Muscle of back (tissue), 11 donors: ENCODE measurements around the gene ACTL8. TPM values are rescaled to one million over a fixed set of nuclear protein-coding genes. Genes with fewer than 3 reads are reported as not detected.

Experiments
- DNase-seq, 3 donors: peaks; one replicate each; pipeline versions ENCODE4 v3.0.0 to v3.0.0-alpha.2; 2013
- polyA plus RNA-seq, 10 donors: library from polyadenylated mRNA; unstranded; fragments of 120-200 nt; gene quantifications; one replicate each; pipeline ENCODE4 v1.2.1, GENCODE V29; 2013; ENCODE audit not compliant: insufficient read length in 10 of 10

Gene ACTL8
- polyA plus RNA-seq, 10 donors: 0.12 TPM; not detected in 9

GRCh38 chr1:17844185-17844826 is 89.2 kb downstream of the ACTL8 start:
- DNase-seq: no peak

DNA sequence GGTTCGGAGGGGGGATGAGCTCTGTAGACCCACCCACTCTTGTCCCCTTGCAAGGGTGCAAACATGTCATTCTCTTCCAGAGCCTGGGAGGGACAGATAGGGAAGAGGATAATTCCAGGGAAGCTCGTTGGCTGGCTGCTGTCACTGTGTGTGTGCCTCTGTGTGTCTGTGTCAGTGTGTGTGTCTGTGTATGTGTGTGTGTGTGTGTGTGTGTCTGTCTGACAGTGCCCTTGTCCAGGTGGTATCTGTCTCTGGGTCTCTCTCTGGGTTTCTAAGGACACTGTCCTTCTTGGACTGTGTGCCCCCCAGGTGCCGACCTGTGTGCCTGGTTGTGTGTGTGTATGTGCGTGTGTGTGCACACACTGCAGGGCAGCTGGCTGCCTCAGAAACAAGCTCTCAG is 90.5 kb downstream of the ACTL8 start:
- DNase-seq: no peak

- no peak for DNase-seq
Observed at GRCh38 chr1:17846341-17846740, 91.2 kb downstream of the ACTL8 start.

- DNase-seq: no peak
Observed at GRCh38 chr1:17847111-17847510, 92.0 kb downstream of the ACTL8 start.

DNA sequence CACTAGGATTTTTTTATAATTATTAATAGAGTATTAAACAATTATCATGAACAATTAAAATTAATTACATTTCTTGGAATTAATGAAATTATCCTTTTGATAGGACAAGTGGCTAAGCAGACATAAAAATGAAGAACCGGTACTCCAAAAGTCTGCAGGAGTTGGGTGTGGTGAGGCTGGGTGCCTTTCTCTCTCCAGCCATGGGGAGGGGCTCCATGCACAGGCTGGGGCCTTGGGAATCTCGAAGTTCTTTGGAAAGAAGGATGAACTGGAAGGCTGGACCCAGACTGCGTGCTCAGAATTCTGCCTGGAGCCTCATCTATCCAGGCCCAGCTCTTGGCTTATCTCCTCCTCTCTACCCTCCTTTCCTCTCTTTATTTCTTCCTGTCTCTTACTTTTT is 94.1 kb downstream of the ACTL8 start:
- no peak for DNase-seq

DNA sequence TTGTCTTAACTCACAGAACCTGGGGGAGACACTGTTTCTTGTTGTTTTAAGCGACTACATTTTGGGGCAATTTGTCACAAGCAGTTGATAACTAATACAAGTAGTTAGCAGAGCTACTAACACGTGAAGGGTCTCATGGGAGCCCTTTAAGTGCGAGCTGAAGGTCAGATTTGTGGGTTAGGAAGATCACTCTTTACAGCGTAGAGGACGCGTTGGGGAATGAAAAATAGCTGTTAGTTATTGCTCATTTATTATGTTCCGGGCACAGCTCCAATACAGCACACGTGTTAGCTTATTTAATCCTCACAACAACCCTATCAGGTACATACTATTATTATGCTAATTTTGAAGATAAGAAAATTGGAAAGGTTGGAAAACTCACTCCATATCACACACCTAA is 95.9 kb downstream of the ACTL8 start:
- no peak for DNase-seq

DNA sequence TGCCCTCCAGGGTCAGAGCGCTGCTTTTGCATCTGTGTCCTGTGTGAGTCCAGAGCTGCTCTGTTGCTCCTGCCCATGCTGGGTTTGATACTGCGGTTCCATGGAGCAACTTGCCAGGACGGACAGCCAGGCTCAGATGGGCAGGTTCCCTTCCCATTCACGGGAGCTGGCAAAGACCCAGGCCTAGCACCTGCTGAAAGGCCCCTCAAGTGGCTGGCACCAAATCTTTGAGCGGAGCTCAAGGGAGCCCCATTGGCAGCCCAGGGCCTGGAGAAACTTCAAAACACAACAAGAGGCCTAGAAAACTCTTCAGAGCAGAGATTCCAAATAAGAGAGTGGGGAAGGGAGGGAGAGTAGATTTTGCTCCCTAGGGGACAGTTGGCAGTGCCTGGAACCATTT is 97.2 kb downstream of the ACTL8 start:
- no peak for DNase-seq

- DNase-seq: no peak
Observed at GRCh38 chr1:17853241-17853935, 98.3 kb downstream of the ACTL8 start.

- DNase-seq: peak in 1 of 3 donors; percentile 22
Observed at GRCh38 chr1:17856496-17857108, 101.5 kb downstream of the ACTL8 start.

DNA sequence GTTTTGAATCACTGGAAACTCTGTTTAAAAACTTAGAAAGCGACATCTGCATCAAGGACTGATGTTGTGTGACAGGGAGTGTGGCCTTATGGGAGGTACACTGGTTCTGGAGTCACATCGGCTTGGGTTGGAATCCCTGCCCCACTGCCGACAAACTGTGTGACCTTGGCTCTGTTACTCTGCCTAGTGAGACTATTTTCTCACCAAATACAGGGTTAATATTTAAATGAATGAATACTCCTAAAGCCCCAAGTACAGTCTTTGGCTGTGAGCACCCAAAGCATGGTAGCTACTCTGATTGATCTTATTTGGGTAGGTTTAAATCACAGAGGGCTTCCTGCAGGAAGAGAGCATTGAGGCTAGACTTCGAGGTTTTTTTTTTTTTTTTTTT is 102.0 kb downstream of the ACTL8 start:
- DNase-seq: no peak

DNA sequence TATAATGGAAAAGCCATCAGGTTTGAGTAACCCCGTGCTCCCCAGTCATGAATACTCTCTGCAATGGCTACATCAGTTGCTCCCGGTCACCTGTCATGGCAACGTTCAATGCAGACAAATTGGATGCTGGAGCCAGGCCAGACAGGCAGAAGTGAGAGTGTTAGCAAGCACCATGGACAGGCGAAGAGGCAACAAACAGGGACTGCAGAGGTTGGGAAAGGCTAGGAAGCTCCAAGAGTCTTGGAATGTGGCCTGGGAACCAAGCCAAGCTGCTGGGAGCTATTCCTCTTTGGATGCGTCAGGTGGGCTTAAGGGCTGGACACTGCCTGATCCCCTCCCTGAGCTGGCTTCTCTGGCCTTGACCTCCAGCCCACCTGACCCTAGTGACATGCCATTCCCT is 102.9 kb downstream of the ACTL8 start:
- DNase-seq: no peak

- no peak for DNase-seq
Observed at GRCh38 chr1:17860812-17861211, 105.7 kb downstream of the ACTL8 start.

DNA sequence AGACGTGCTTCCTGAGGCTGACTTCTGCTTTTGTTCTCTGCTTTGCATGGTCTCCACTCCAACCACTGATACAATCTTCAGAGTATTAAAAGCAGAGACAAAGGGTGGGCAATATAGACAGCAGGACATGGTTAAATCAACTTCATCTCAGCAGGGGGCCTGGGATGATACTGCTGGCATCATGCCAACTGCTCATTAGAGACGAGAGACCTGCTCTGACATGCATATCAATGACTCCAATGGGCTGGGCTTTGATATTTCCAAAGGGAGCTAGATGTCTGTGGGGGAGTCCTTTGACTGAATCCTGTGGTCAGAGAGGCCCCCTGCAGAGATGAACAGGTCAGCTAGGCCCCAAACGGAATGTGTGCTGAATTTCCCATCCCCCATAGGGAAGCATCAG is 106.6 kb downstream of the ACTL8 start:
- DNase-seq: peak in 1 of 3 donors; percentile 52

DNA sequence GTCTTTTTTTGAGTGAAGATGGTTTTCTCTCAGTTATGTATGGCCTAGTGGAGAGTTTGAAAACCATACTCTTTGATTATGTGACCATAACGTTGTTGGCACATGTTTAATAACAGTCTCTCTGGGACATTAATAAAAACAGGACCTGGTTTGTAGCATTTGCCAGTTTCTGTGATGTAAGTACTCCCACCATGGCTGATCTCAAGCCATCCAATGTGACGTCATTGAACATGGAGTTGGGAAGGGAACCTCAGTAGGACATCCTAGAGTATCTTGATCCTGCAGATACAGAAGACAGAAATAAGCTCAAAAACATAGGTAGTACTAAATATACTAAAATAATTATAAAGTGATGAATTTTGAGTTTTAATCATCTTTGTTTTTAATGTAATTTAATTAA is 107.0 kb downstream of the ACTL8 start:
- no peak for DNase-seq

DNA sequence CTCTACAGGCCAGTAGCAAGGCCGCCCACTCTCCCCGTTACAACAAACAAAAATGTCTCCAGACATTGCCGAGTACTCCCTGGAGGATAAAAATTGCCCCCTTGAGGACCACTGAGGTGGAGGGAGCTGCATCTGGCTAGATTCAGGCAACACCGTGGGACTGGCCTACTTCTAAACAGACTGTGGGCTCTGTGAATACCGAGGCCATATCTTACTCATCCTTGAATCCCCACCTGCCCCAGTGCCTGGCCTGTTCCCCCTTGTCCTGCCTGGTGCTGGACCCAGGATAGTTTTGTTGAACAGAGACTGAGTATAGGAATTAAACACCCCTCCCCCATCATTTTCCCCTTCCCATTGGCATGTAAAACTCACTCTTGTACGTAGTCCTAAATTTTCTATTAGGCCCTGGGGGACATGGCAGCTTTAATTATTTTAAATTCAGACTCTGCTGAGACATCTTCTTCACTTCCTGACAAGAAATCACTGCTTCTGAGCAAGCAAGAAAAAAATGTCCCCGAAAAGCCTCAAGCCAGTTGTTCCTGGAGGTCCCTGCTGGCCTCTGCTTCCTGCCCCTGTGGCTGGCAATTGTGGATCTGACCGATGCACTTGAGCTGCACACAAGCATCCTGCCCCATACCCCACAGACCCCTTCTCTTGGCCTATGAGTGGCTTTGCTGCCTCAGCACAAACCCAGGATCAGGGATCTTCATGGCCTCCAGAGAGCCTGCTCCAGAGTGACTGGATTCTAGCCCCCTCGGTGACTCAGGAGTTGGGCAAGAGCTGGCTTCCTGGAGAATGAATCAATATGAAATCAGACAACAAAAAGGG is 111.0 kb downstream of the ACTL8 start:
- peak in 1 of 3 donors; percentile 85 for DNase-seq

- no peak for DNase-seq
Observed at GRCh38 chr1:17866740-17867029, 111.6 kb downstream of the ACTL8 start.

GRCh38 chr1:17867470-17867869 is 112.3 kb downstream of the ACTL8 start:
- no peak for DNase-seq

GRCh38 chr1:17869815-17870214 is 114.7 kb downstream of the ACTL8 start:
- no peak for DNase-seq

DNA sequence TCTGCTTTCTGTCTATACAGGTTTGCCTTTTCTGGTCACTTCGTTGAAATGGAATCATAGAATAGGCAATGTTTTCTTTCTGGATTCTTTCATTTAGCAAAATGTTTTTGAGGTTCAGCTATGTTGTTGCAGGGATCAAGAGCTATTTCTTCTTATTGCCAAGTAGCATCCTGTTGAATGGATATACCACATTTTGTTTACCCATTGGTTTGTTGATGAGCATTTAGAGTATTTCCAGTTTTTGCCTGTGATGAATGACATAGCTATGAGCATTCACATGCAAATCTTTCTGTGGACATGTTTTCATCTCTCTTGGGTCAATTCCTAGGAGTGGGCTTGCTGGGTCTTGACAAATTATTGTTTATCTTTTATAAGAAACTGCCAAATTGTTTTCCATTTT is 115.5 kb downstream of the ACTL8 start:
- DNase-seq: no peak

DNA sequence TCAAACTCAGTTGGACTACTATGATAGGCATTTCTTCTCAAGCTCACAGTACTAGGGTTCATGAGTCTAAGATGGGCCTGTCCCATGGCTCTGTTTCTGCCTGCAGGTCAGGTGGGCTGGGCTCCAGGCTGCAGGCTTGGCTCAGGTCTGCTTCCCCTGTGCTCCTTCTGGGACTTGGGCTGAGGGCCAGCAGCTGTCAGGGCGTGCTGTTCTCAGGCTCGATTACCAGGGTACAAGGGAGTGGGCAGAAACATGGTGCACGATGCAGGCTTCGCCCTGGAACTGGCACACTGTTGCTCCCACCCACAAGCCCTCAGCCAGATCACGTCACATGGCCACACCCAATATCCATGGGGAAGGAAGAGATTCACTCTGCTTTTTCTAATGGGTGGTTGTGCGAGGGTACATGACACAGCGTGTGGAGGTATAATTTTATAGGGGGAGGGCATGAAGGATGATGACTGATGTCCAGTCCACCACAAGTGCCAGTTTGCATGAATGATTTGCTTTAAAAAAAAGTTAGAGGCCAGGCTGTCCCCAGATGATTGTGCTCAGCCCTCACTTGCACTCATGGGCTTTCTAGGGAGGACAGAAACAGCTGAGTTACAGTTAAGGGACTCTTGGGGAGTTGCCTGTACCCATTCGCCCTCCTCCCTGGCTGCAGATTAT is 118.0 kb downstream of the ACTL8 start:
- DNase-seq: no peak

- DNase-seq: peak in 1 of 3 donors; percentile 91
Observed at GRCh38 chr1:17874231-17874630, 119.1 kb downstream of the ACTL8 start.

DNA sequence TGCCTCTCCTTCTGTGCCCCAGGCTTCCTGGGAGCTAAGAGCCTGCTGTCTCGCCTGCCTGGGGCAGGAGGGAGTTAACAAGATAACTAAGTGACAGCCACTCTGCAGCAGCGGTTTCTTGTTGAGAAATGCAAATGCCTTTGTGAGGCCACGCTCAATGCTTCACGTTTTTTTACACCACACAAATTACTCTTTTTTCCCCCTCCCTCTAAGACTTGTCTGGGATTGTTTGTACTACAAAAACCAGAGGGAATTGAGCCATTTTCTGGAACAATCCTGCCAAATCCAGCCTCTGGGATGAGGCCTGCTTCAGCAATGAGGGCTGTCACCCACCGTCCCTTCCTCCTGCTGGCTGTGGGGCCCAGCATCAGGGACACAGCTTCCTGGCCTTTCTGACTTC is 119.6 kb downstream of the ACTL8 start:
- peak in 2 of 3 donors; percentile 43 to 89 for DNase-seq
